GM15510 (cell line): Measurements from ENCODE around the gene LIMS2.

ENCODE experiments used
- POLR2A ChIP-seq: IDR thresholded peaks from 3 replicates; pipeline ENCODE4 v1.6.1; 2011; ENCODE audit warnings: borderline replicate concordance; ENCODE audit not compliant: insufficient read length; ENCODE audit errors: extremely low read depth

Gene LIMS2

GRCh38 chr2:127625572-127625951, 49.8 kb downstream of the LIMS2 start:
- TF ChIP-seq POLR2A: no peak

DNA sequence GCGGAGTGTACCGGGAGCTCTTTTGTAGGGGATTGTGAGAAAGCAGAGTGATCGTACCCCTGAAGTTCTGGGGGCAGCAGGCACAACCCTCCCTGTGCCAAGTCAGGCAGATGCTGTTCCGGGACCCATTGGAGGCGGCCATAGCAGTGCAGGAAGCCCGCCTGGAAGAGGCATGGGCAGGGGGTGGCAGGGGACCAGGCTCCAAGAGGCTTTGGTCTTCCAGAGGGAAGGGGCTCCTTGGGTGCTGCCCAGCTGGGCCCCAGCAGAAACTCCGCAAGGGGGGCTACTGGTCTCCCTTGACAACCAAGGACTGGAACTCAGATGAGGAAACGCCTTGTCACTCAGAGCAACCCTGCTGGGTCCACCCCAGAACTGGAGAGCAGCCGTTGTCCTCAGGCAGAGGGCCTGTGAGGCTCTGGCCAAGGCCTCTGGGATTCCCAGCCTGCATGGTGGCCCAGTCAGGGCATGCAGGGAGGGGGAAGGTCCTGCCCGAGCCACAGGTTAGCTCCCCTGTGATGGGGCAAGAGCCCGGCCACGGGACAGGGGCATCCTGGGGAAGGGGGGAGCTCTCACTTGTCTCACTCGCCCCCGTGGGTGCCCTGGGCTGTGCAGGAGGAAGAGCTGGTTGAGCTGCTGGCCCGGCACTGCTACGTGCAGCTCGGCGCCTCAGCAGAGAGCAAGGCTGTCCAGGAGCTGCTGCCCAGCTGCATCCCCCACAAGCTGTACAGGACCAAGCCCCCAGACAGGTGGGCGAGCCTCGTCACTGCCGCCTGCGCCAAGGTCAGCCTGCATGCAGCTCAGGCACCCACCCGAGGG, 50.4 kb downstream of the LIMS2 start:
- no peak for TF ChIP-seq POLR2A

DNA sequence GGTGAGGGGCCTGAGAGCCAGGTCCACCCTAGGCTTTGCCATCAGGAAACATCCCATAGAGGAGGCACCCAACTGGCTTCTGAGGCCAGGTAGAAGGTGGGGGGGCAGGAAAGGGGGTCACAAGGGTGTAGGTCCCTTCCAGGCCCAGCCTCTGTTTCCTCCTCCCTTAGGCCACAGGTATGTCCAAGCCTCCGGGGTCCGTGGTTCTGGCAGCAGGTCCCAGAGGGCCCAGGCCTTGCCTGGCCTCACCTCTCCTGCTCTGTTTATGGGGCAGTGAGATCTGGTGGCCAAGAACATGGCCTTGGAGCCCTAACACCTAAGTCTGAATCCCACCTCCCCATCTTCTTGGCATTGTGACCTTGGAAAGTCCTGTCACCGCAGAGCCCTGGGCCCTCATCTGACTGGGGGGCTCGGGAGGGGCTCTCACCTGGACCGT, 51.0 kb downstream of the LIMS2 start:
- no peak for TF ChIP-seq POLR2A

- no peak for TF ChIP-seq POLR2A
Observed at GRCh38 chr2:127623388-127624319, 51.7 kb downstream of the LIMS2 start.

DNA sequence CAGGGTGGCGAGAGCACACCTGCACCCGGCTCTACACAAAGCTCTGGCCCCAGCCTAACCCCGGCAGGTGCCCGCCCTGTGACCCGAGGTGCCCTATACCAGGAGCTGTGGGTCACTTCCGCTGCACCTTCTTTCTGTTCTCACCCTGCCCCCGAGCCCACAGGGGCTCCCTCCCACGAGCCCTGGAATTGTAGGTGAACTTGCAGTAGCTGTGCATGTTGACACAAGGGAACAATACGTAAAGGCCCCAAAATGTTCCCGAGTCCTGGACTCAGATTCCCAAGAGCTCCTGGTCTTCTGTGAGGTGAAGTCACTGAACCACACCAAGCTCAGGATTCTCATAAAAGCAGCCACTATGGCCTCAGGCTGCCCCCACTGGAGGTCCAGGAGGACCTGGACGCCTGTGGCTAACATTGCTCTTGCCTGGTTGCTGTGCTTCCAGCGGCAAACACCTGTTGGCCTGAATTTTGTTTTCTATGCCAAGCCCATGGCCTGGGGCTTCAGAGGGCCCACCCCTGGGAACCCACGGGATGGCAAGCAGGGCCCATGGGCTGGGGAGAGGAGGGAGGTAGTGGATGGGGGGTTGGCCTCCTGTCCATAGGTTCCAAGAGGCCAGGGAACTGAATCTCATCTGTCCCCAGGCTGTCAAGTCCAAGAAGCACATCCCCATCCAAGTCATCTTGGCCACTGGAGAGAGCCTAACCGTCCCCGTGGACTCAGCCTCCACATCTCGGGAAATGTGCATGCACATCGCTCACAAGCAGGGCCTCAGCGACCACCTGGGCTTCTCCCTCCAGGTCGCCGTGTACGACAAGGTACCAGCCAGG, 52.6 kb downstream of the LIMS2 start:
- no peak for TF ChIP-seq POLR2A

GRCh38 chr2:127621981-127622431, 53.3 kb downstream of the LIMS2 start:
- TF ChIP-seq POLR2A: no peak

GRCh38 chr2:127620866-127621265, 54.5 kb downstream of the LIMS2 start:
- no peak for TF ChIP-seq POLR2A

- no peak for TF ChIP-seq POLR2A
Observed at GRCh38 chr2:127619877-127620705, 55.2 kb downstream of the LIMS2 start.

- TF ChIP-seq POLR2A: no peak
Observed at GRCh38 chr2:127619203-127619590, 56.1 kb downstream of the LIMS2 start.

- TF ChIP-seq POLR2A: no peak
Observed at GRCh38 chr2:127618551-127619202, 56.7 kb downstream of the LIMS2 start.

DNA sequence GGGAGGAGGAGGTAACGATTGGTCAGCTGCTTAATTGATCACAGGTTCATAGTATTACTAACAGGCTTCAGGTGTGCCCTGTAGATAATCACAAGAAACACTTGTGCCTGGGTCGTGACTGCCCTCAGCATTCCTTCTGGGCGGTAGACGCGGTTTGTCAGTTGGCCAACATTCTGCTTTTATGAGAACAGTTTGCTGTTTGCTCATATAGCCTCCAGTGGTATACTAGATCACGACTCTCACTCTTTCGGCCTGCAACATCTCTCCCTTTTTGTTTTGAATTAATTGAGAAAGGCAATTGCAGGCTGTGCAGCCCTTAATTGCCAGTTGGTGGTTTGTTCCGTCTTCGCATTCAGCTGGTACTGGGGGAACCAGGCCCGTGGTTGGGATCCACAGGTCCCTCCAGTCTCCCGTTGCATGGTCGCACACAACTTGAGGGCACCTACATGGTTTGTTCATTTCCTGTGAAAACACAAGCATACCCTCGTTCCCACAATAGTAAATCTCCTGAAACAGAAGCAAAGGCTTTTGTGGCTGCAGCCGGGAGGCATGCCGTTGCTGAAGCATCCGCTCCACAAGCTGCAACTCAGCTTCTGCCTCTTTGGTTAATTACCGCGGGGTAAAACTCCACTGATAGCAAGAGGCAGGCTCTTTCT, 59.7 kb downstream of the LIMS2 start:
- TF ChIP-seq POLR2A: no peak

DNA sequence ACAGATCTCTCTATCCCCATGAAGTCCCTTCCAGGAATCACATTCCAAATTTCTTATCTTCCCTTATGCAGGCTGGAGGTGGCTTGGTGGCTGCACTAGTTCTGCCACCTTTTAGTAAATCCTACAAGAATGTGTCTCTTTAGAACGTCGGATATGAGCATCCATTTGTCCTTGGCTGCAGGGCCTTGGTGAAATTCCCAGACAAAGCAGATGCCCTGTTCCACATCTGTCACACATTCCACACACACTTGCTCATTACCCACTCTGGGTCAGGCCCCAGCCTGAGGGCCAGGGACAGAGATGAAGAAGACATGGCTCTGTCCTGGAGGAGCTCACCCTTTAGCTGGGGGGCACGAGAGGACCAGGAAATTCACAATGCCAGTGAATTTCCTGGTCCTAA, 60.6 kb downstream of the LIMS2 start:
- no peak for TF ChIP-seq POLR2A

DNA sequence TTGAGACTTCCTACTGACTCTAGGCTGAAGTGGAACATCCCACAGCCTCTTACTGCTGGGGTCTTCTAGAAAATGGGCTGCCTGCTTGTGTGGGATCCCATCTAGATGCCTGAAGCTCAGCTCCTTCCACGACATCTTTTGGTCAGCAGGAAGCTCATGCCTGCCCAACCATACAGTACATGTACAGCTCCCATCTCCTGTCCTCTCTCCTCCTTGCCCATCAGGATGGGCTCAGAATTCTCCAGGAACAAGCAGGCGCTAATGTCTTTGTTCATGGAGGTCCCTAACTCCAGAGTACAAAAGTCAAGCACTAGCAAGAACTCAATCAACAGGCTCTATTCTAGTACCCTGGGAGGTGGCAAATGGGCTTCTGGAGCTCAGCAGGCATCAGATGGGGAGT, 61.1 kb downstream of the LIMS2 start:
- no peak for TF ChIP-seq POLR2A

- no peak for TF ChIP-seq POLR2A
Observed at GRCh38 chr2:127612111-127612822, 63.1 kb downstream of the LIMS2 start.
